Measurements from ENCODE around the gene TXNDC9.
"Not testable (repeated sequence)": the region's sequence is repeated elsewhere in the genome, so short reads cannot be mapped to it uniquely, and the experiment has no call there.

TXNDC9 gene

DNA sequence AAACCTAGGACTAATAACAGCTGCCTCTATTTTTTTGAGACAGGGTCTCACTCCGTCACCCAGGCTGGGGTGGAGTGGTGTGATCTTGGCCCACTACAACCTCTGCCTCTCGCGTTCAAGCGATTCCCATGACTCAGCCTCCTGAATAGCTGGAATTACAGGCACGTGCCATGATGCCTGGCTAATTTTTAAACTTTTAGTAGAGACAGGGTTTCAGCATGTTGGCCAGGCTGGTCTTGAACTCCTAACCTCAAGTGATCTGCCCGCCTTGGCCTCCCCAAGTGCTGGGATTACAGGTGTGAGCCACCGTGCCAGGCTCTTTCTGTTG is 18.3 kb downstream of the TXNDC9 start:
- DNase-seq: not testable (repeated sequence)

- no peak for DNase-seq
Measured at GRCh38 chr2:99317161-99317872, 18.8 kb downstream of the TXNDC9 start.

DNA sequence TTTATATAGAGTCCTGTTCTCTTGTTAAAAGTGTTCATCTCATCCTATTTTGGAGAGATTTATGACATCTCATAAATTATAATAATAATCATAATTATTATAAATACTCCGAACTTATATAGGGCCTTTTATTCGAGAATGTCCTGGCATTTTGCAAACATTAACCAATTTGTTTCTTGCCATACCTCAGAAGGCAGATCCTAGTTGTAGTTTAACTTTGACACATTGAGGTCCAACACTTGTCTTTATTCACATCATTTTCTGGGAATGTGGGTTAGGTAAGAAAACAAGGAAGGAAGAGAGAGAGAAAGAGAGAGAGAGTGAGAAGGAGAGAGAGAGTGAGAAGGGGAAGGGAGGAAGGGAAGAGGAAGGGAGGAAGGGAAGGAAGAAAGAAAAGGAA is 35.0 kb downstream of the TXNDC9 start, which contains the start of gene LYG1:
TSS of gene LYG1 (minus strand) at position 101 of the 400 bp plus-strand sequence. CDS start 5,527 bp downstream, outside the sequence.
- DNase-seq: not testable (repeated sequence)

DNA sequence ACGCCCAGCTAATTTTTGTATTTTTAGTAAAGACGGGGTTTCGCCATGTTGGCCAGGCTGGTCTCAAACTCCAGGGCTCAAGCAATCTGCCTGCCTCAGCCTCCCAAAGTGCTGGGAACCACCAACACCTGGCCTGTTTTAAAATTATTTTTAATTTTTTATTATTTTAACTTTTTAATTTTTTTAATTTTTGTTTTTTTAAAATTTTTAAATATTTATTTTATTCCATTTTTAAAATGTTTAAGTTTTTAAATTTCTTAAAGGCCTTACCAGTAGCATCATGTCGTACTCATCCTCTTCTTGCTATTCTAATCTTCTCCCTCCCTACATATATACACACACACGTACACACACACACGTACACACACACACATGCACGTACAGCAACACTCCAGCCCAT is 36.6 kb downstream of the TXNDC9 start:
- DNase-seq: no peak

- DNase-seq: no peak
Measured at GRCh38 chr2:99297994-99298393, 38.1 kb downstream of the TXNDC9 start.

DNA sequence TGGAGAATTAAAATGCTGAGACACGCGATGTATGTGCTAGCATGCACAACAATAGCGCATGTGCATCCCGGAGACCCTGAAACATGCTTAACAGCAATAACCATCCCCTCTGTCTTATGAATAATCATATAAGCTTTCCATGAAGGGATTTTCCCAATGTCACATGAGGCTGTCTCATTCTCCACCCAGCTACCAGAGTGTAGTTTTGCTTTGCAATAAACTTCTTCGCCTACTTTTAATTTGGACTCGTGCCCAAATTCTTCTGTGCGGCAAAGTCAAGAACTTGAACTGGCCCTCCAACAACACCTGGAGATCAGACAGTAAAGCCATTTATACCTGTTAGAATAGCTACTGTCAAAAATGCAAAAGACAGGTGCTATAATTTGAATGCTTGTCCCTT is 50.6 kb downstream of the TXNDC9 start:
- DNase-seq: no peak

GRCh38 chr2:99279969-99280695 is 56.0 kb downstream of the TXNDC9 start:
- no peak for DNase-seq

DNA sequence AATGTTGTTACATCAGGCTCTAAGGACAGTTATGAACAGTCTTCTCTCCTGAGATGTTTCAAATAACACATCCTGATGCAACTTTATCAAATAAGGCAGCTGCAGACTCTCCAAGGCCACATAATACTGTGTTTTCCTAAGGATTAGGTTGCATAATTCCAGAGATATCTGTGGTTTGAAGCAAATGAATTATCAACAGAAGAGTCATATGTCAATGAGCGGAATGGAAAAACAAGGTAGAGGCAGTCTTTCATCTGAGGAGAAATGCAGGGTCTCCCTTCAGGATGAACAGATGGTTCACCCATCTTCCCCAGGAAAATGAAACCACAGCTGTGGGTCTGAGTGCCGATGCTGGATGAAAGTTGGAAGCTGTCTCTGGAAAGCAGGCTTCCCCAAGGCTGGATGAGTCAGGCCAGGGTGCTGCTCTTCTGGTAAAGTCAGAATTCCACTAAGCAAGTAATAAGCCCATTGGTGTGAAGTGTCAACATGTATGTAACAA is 57.3 kb downstream of the TXNDC9 start:
- no peak for DNase-seq

GRCh38 chr2:99278195-99278765 is 57.9 kb downstream of the TXNDC9 start:
- DNase-seq: not testable (repeated sequence)

DNA sequence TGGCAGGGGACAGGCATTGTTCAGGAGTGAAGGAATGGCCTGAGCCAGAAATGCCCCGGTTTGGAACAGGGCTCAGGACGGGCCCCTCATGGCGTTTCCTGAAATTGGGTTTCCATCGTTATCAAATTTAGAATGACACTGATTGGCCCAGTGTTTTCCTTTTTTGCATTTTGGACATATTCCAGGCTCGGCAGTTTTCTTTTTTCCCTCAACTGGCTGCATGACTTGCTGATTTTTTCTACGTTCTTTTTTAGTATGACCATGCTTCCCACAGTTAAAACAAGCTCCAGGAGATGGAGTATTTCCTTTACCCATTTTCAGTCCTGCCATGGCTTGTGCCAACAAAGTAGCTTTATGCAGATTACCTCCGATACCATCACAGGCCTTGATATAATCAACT is 60.3 kb downstream of the TXNDC9 start:
- no peak for DNase-seq

Data from hippocampal formation (tissue), 2 donors.